Common myeloid progenitor, CD34-positive (primary cell): ENCODE data around the gene POFUT1.
"Not testable (repeated sequence)": the region's sequence is repeated elsewhere in the genome, so short reads cannot be mapped to it uniquely, and the experiment has no call there.

ENCODE experiments used
- CTCF ChIA-PET: fragments of 350-600 bp; sonication (Branson Sonifier 250); formaldehyde crosslinking; loops from one replicate; lab custom pipeline; 2021; ENCODE audit warnings: antibody characterized with exemption; lab: Charles Lee
- POLR2A ChIA-PET: fragments of 350-600 bp; sonication (Branson Sonifier 250); formaldehyde crosslinking; loops from one replicate; lab custom pipeline; 2021; ENCODE audit warnings: antibody characterized with exemption; lab: Charles Lee
- DNase-seq, 3 donors: peaks; one replicate each; pipeline versions ENCODE4 v3.0.0 to v3.0.0-alpha.2; 2013
- H3K27ac ChIP-seq, 2 experiments: 1 replicate in 1 of 2; 2 replicates in 1 of 2; pipeline ENCODE4 v1.7.0; 2013; ENCODE audit warnings: inconsistent platforms in 2 of 2, low read length in 2 of 2, mild to moderate bottlenecking in 2 of 2, low read depth in 1 of 2, moderate library complexity in 1 of 2; ENCODE audit not compliant: severe bottlenecking in 2 of 2, insufficient read depth in 1 of 2, poor library complexity in 1 of 2
- H3K27me3 ChIP-seq, 5 experiments: replicated peaks in 2 of 5; 1 replicate in 3 of 5; 2 replicates in 2 of 5; pipeline versions ENCODE4 v1.6.1 to v1.7.0; 2013; ENCODE audit warnings: low read length in 4 of 5, mild to moderate bottlenecking in 2 of 5, moderate library complexity in 2 of 5, inconsistent platforms in 1 of 5; ENCODE audit not compliant: insufficient read depth in 5 of 5, control insufficient read depth in 4 of 5
- H3K36me3 ChIP-seq, 4 experiments: 1 replicate in 2 of 4; 2 replicates in 2 of 4; pipeline versions ENCODE4 v1.6.1 to v1.7.0; 2013; ENCODE audit warnings: low read length in 3 of 4, control low read depth in 1 of 4, mild to moderate bottlenecking in 1 of 4; ENCODE audit not compliant: control insufficient read depth in 4 of 4, insufficient read depth in 4 of 4
- H3K4me1 ChIP-seq, 4 experiments: 1 replicate in 3 of 4; 2 replicates in 1 of 4; pipeline versions ENCODE4 v1.6.1 to v1.7.1; 2013; ENCODE audit warnings: low read length in 3 of 4, mild to moderate bottlenecking in 3 of 4, control low read depth in 1 of 4, inconsistent platforms in 1 of 4, moderate library complexity in 1 of 4; ENCODE audit not compliant: control insufficient read depth in 4 of 4, insufficient read depth in 4 of 4; ENCODE audit errors: control extremely low read depth in 1 of 4
- H3K4me3 ChIP-seq, 7 experiments: 1 replicate in 4 of 7; 2 replicates in 3 of 7; pipeline versions ENCODE4 v1.5.1 to v1.7.0; 2013; ENCODE audit warnings: mild to moderate bottlenecking in 7 of 7, low read length in 6 of 7, moderate library complexity in 6 of 7, inconsistent platforms in 2 of 7, low read depth in 2 of 7, control low read depth in 1 of 7; ENCODE audit not compliant: insufficient read depth in 4 of 7, control insufficient read depth in 1 of 7; ENCODE audit errors: extremely low read depth in 1 of 7
- H3K9me3 ChIP-seq, 5 experiments: 1 replicate in 4 of 5; 2 replicates in 1 of 5; pipeline versions ENCODE4 v1.6.1 to v1.7.1; 2013; ENCODE audit warnings: low read length in 4 of 5, mild to moderate bottlenecking in 2 of 5, inconsistent platforms in 1 of 5, low read depth in 1 of 5, moderate library complexity in 1 of 5; ENCODE audit not compliant: control insufficient read depth in 4 of 5, insufficient read depth in 2 of 5; ENCODE audit errors: control extremely low read depth in 1 of 5
- WGBS: methylation state at CpG from one replicate; pipeline ENCODE4 v1.1.5; 2013; ENCODE audit not compliant: insufficient coverage; 5-methylcytosine and 5-hydroxymethylcytosine counted together

POFUT1 gene

GRCh38 chr20:32271620-32272019, 63.9 kb downstream of the POFUT1 start:
- Histone ChIP-seq H3K36me3 (no peaks in the 10 kb centered on the region), H3K27ac (no peak overlapping the region), H3K27me3 (no peaks in the 10 kb centered on the region), H3K9me3 (peaks cover 0 to 2% (median 0%) of the 10 kb centered on the region in 5 experiments), H3K4me1 (peaks cover 0 to 5% (median 0%) of the 10 kb centered on the region in 4 experiments), H3K4me3 (no peak overlapping the region)
- POLR2A ChIA-PET: no interaction called here
- 98% methylated on average over 4 of the region's 5 CpGs for WGBS
- no peak for DNase-seq
- CTCF ChIA-PET: interaction anchor here (1.5 kb wide), 1 partner anchor 9 kb away, joined by 4 read pairs; no protein-coding TSS in a partner anchor

DNA sequence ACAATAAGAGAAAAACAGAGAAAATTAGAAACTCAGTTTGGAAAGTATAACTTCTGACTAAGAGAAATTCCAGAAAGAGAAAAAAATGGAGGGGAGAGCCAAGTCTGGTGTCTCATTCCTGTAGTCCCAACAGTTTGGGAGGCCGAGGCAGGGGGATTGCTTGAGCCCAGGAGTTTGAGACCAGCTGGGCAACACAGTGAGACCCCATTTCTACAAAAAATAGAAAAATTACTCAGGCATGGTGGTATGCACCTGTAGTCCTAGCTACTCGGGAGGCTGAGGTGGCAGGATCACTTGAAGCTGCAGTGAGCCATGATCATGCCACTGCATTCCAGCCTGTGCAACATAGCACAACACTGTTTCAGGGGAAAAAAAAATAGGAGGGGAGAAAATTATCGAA, 66.7 kb downstream of the POFUT1 start:
- no peak overlapping the region for H3K27ac ChIP-seq
- ChIA-PET POLR2A (interaction anchor here (0.7 kb wide), 1 partner anchor 454 kb away, joined by 3 read pairs; no protein-coding TSS in a partner anchor), CTCF (no interaction called here)
- peaks cover 0 to 19% (median 14%) of the 10 kb centered on the region in 4 experiments for H3K4me1 ChIP-seq
- H3K4me3 ChIP-seq: no peak overlapping the region
- H3K36me3 ChIP-seq: no peaks in the 10 kb centered on the region
- peaks cover 0 to 2% (median 0%) of the 10 kb centered on the region in 5 experiments for H3K9me3 ChIP-seq
- DNase-seq: no peak
- H3K27me3 ChIP-seq: no peaks in the 10 kb centered on the region
- WGBS: 100% methylated on average over 1 of the region's 3 CpGs

GRCh38 chr20:32275163-32275562, 67.5 kb downstream of the POFUT1 start:
- POLR2A ChIA-PET: interaction anchor here (0.7 kb wide), 1 partner anchor 454 kb away, joined by 3 read pairs; no protein-coding TSS in a partner anchor

GRCh38 chr20:32277361-32278198, 69.9 kb downstream of the POFUT1 start, which contains the start of gene KIF3B:
TSS of gene KIF3B (plus strand) at chr20:32277651. CDS start at chr20:32309778, 32,127 bp downstream.
- peak; percentile 91 to 95 (median 95) for DNase-seq
- H3K27ac ChIP-seq: peak within 1 kb of the TSS; percentile 54 to 72
- H3K4me3 ChIP-seq: peak within 1 kb of the TSS; percentile 78 to 95 (median 88)
- peaks cover 0 to 2% (median 0%) of the 10 kb centered on the region in 5 experiments for H3K9me3 ChIP-seq
- ChIA-PET POLR2A (no interaction called here), CTCF (interaction anchor here (0.6 kb wide), 1 partner anchor 186 kb away, joined by 3 read pairs; no protein-coding TSS in a partner anchor)
- H3K4me1 ChIP-seq: peaks cover 0 to 16% (median 14%) of the 10 kb centered on the region in 4 experiments
- no peaks in the 10 kb centered on the region for H3K36me3 ChIP-seq
- H3K27me3 ChIP-seq: no peaks in the 10 kb centered on the region
- 2% methylated on average over 53 of the region's 62 CpGs for WGBS

More at GRCh38 chr20:32275163-32275562, 67.5 kb downstream of the POFUT1 start:
- H3K27ac ChIP-seq, H3K4me3 ChIP-seq, H3K36me3 ChIP-seq, H3K27me3 ChIP-seq, H3K9me3 ChIP-seq, CTCF ChIA-PET, DNase-seq: not testable (repeated sequence)
- WGBS: 100% methylated on average over 2 of the region's 3 CpGs
- H3K4me1 ChIP-seq: peaks cover 0 to 19% (median 14%) of the 10 kb centered on the region in 4 experiments

- DNase-seq: peak in 2 of 3 donors; percentile 40 to 55
- ChIA-PET CTCF (interaction anchor here (0.6 kb wide), 1 partner anchor 186 kb away, joined by 3 read pairs; no protein-coding TSS in a partner anchor), POLR2A (no interaction called here)
- Histone ChIP-seq H3K27ac (peak overlapping the region in 1 of 2 experiments; percentile 54), H3K27me3 (no peaks in the 10 kb centered on the region), H3K9me3 (peaks cover 0 to 2% (median 0%) of the 10 kb centered on the region in 5 experiments), H3K4me3 (peak overlapping the region; percentile 78 to 95 (median 88)), H3K4me1 (peaks cover 0 to 16% (median 14%) of the 10 kb centered on the region in 4 experiments), H3K36me3 (no peaks in the 10 kb centered on the region)
- 49% methylated on average over 4 of the region's 4 CpGs for WGBS
These were observed 70.5 kb downstream of the POFUT1 start for GRCh38 chr20:32278199-32278643.

- ChIA-PET POLR2A (no interaction called here), CTCF (no interaction called here)
- Histone ChIP-seq H3K9me3 (no peaks in the 10 kb centered on the region), H3K36me3 (no peaks in the 10 kb centered on the region), H3K27me3 (no peaks in the 10 kb centered on the region), H3K27ac (no peak overlapping the region), H3K4me3 (no peak overlapping the region), H3K4me1 (peaks cover 4 to 26% (median 23%) of the 10 kb centered on the region in 4 experiments)
- no peak for DNase-seq
- 100% methylated on average over 3 of the region's 4 CpGs for WGBS
These were observed 74.0 kb downstream of the POFUT1 start for GRCh38 chr20:32281711-32282110.
